Mesothelial cell of epicardium (in vitro differentiated cells): ENCODE measurements around the gene OMP. TPM values are rescaled to one million over a fixed set of nuclear protein-coding genes. Genes with fewer than 3 reads are reported as not detected.

Experiments
- DNase-seq, 2 experiments: peaks; one replicate each; pipeline ENCODE4 v3.0.0; 2021; ENCODE audit warnings: low spot score in 2 of 2; ENCODE audit not compliant: unreplicated experiment in 2 of 2
- H3K27ac Mint-ChIP-seq: 2 replicates; pipeline ENCODE4 v1.8.0; 2021; ENCODE audit warnings: mixed read lengths
- H3K27me3 Mint-ChIP-seq: 2 replicates; pipeline ENCODE4 v1.8.0; 2021; ENCODE audit warnings: low read depth, mixed read lengths
- H3K36me3 Mint-ChIP-seq: 2 replicates; pipeline ENCODE4 v1.8.0; 2021; ENCODE audit warnings: mixed read lengths
- H3K4me1 Mint-ChIP-seq: 2 replicates; pipeline ENCODE4 v1.8.0; 2021; ENCODE audit warnings: mixed read lengths
- H3K4me3 Mint-ChIP-seq: 2 replicates; pipeline ENCODE4 v1.8.0; 2021; ENCODE audit warnings: mild to moderate bottlenecking, moderate library complexity, mixed read lengths
- H3K9me3 Mint-ChIP-seq: 2 replicates; pipeline ENCODE4 v1.8.0; 2021; ENCODE audit warnings: mixed read lengths
- CTCF ChIP-seq: fragments of 200-600 bp; sonication (generic); IDR thresholded peaks from one replicate; pipeline ENCODE4 v1.5.0; 2021; ENCODE audit warnings: antibody characterized with exemption; ENCODE audit not compliant: unreplicated experiment
- total RNA-seq: library from RNA; stranded (reverse); gene quantifications from 3 replicates; pipeline ENCODE4 v1.2.1, GENCODE V29; 2021

The OMP gene
- total RNA-seq, 1 donor from 2014 or later: 1.5 TPM

GRCh38 chr11:77066229-77067042 is 36.2 kb upstream of the OMP start, which contains the start of gene CAPN5:
TSS of gene CAPN5 (plus strand) at chr11:77066971. CDS start at chr11:77084887, 17,916 bp downstream.
- H3K4me1 Mint-ChIP-seq: peaks cover 10% of the 10 kb centered on the region
- H3K36me3 Mint-ChIP-seq: no peaks in the 10 kb centered on the region
- peak within 1 kb of the TSS; percentile 80 for H3K4me3 Mint-ChIP-seq

GRCh38 chr11:77067861-77068443 is 34.7 kb upstream of the OMP start:
- no peaks in the 10 kb centered on the region for H3K27me3 Mint-ChIP-seq
- peaks cover 20% of the 10 kb centered on the region for H3K4me1 Mint-ChIP-seq
- no peak for TF ChIP-seq CTCF
- H3K9me3 Mint-ChIP-seq: no peaks in the 10 kb centered on the region
- peak overlapping the region; percentile 80 for H3K4me3 Mint-ChIP-seq
- no peak for DNase-seq
- peak overlapping the region; percentile 60 for H3K27ac Mint-ChIP-seq
- H3K36me3 Mint-ChIP-seq: no peaks in the 10 kb centered on the region

More at GRCh38 chr11:77066229-77067042, 36.2 kb upstream of the OMP start, which contains the start of gene CAPN5:
- TF ChIP-seq CTCF: peak; percentile 44
- DNase-seq: peak; percentile 95 to 97
- Mint-ChIP-seq H3K9me3 (no peaks in the 10 kb centered on the region), H3K27me3 (no peaks in the 10 kb centered on the region), H3K27ac (peak within 1 kb of the TSS; percentile 84)

GRCh38 chr11:77068457-77069335 is 33.9 kb upstream of the OMP start:
- peaks cover 27% of the 10 kb centered on the region for H3K4me1 Mint-ChIP-seq
- H3K36me3 Mint-ChIP-seq: no peaks in the 10 kb centered on the region
- TF ChIP-seq CTCF: no peak
- no peaks in the 10 kb centered on the region for H3K9me3 Mint-ChIP-seq
- peak overlapping the region; percentile 40 for H3K4me3 Mint-ChIP-seq
- H3K27me3 Mint-ChIP-seq: no peaks in the 10 kb centered on the region
- H3K27ac Mint-ChIP-seq: no peak overlapping the region
- DNase-seq: no peak

GRCh38 chr11:77069336-77069968 is 33.2 kb upstream of the OMP start:
- no peak for DNase-seq

More at GRCh38 chr11:77069336-77069968, 33.2 kb upstream of the OMP start:
- no peak for TF ChIP-seq CTCF
- Mint-ChIP-seq H3K4me1 (peaks cover 29% of the 10 kb centered on the region), H3K27me3 (no peaks in the 10 kb centered on the region), H3K4me3 (peak overlapping the region; percentile 15), H3K9me3 (no peaks in the 10 kb centered on the region), H3K27ac (no peak overlapping the region), H3K36me3 (no peaks in the 10 kb centered on the region)
